ENCODE data around the gene DNASE1L1. TPM values are rescaled to one million over a fixed set of nuclear protein-coding genes. Genes with fewer than 3 reads are reported as not detected.

Gene DNASE1L1, protein sequence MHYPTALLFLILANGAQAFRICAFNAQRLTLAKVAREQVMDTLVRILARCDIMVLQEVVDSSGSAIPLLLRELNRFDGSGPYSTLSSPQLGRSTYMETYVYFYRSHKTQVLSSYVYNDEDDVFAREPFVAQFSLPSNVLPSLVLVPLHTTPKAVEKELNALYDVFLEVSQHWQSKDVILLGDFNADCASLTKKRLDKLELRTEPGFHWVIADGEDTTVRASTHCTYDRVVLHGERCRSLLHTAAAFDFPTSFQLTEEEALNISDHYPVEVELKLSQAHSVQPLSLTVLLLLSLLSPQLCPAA
- total RNA-seq, result 9.3 and 11.5 TPM in 2 replicates
- long read RNA-seq, result 0 reads

DNA sequence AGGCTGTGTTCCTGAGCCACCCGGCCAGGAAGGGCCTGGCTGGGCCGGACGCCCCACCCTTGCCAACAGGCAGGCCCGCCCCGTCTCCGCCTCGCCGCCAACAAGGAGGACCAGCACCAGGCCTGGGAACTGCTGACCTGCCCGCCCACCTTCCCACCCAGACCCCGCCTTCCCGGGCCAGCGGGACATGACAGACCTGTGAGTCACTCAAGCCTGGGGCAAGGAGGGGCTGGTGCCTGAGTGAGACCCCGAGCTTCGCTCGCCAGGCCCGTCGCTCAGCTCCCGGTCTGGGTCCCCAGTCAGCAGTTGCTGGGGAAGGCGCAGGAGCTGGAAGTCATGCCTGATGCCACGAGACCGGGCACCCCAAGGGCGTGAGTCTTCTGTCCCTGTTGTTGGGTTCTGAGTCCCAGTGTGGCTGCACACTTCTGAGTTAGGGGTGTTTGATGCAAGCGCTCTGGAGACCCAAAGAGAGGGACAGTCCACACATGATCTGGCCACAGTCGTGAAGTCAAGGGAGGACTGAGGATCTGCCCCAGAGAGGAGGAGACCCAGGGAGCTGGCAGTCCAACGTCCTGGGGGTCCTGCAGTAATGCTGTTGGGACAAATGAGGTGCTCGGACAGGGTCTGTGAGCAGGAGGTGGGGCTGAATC lies at the start of gene DNASE1L1:
Gene DNASE1L1 (minus strand): TSS at position 33 of the 650 bp plus-strand sequence. CDS start 3,686 bp downstream, outside the sequence.
- Mint-ChIP-seq H3K27me3 (ENCODE audit: low read depth) (no peaks in the 10 kb centered on the region), H3K4me1 (peaks cover 13% of the 10 kb centered on the region), H3K4me3 (peak within 1 kb of the TSS; percentile 75), H3K36me3 (ENCODE audit: low read depth) (peaks cover 6% of the 10 kb centered on the region), H3K27ac (ENCODE audit: unreplicated experiment) (no peak within 1 kb of the TSS), H3K9me3 (no peaks in the 10 kb centered on the region)
- no peak for DNase-seq (ENCODE audit: low read depth, low spot score)
- no peak for TF ChIP-seq CTCF (conservative IDR thresholded peaks at IDR 0.05)

- H3K4me1 Mint-ChIP-seq, result peaks cover 5% of the 10 kb centered on the region
- no peaks in the 10 kb centered on the region for H3K9me3 Mint-ChIP-seq
- no peaks in the 10 kb centered on the region for H3K27me3 Mint-ChIP-seq (ENCODE audit: low read depth)
- peak; percentile 56 for DNase-seq (ENCODE audit: low read depth, low spot score)
- H3K27ac Mint-ChIP-seq (ENCODE audit: unreplicated experiment), result peak within 1 kb of the TSS; percentile 97
- H3K36me3 Mint-ChIP-seq (ENCODE audit: low read depth), result peaks cover 9% of the 10 kb centered on the region
- TF ChIP-seq CTCF (conservative IDR thresholded peaks at IDR 0.05), result no peak
- H3K4me3 Mint-ChIP-seq, result peak within 1 kb of the TSS; percentile 91
Observed at GRCh38 chrX:154458116-154458953, 49.3 kb upstream of the DNASE1L1 start, which contains the start of gene PLXNA3. Gene PLXNA3, plus strand, starts transcription at chrX:154458281. Its CDS starts 1,903 bp downstream, at chrX:154460184.

- Mint-ChIP-seq H3K4me1 (peaks cover 5% of the 10 kb centered on the region), H3K4me3 (peak overlapping the region; percentile 91), H3K9me3 (no peaks in the 10 kb centered on the region), H3K27ac (ENCODE audit: unreplicated experiment) (peak overlapping the region; percentile 97), H3K36me3 (ENCODE audit: low read depth) (peaks cover 9% of the 10 kb centered on the region), H3K27me3 (ENCODE audit: low read depth) (no peaks in the 10 kb centered on the region)
- TF ChIP-seq CTCF (conservative IDR thresholded peaks at IDR 0.05), result no peak
- DNase-seq (ENCODE audit: low read depth, low spot score), result no peak
Observed at GRCh38 chrX:154457491-154458115, 48.5 kb upstream of the DNASE1L1 start.

DNA sequence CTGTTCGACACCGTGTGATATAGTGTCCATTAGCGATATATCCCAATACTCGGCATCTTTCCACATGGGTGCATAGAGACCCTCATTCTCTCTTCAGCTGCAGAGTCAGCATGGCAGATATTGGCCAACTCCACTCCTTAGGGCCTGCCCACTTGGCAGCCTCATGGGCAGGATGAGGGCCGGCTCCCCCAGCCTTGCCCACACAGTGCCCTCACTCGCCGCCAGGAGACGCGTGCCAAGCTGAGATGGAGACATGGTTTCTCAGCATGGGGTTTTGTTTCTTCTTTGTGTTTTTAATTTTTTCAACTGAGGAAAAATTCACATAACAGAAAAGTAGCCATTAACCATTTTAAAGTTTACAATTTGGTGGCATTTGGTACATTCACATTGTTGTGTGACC lies 43.8 kb upstream of the DNASE1L1 start:
- H3K36me3 Mint-ChIP-seq (ENCODE audit: low read depth), result peaks cover 9% of the 10 kb centered on the region
- H3K9me3 Mint-ChIP-seq, result no peaks in the 10 kb centered on the region
- H3K4me1 Mint-ChIP-seq, result peaks cover 5% of the 10 kb centered on the region
- no peaks in the 10 kb centered on the region for H3K27me3 Mint-ChIP-seq (ENCODE audit: low read depth)
- peak overlapping the region; percentile 58 for H3K4me3 Mint-ChIP-seq
- no peak for DNase-seq (ENCODE audit: low read depth, low spot score)
- H3K27ac Mint-ChIP-seq (ENCODE audit: unreplicated experiment), result no peak overlapping the region
- TF ChIP-seq CTCF (conservative IDR thresholded peaks at IDR 0.05), result no peak

- Mint-ChIP-seq H3K9me3 (no peaks in the 10 kb centered on the region), H3K4me1 (no peaks in the 10 kb centered on the region), H3K4me3 (no peak overlapping the region), H3K27ac (ENCODE audit: unreplicated experiment) (no peak overlapping the region), H3K27me3 (ENCODE audit: low read depth) (no peaks in the 10 kb centered on the region), H3K36me3 (ENCODE audit: low read depth) (peaks cover 6% of the 10 kb centered on the region)
- no peak for TF ChIP-seq CTCF (conservative IDR thresholded peaks at IDR 0.05)
- no peak for DNase-seq (ENCODE audit: low read depth, low spot score)
Observed at GRCh38 chrX:154450312-154450711, 41.3 kb upstream of the DNASE1L1 start.

Data from neural crest cell (in vitro differentiated cells).